HEK293T (cell line): ENCODE results near the gene ZNF578.
"Not testable (repeated sequence)": the region's sequence is repeated elsewhere in the genome, so short reads cannot be mapped to it uniquely, and the experiment has no call there.

Source experiments
- CTCF ChIA-PET: fragments of 350-600 bp; formaldehyde crosslinking; extraction: SDS; loops from one replicate; lab custom pipeline; 2021; ENCODE audit warnings: antibody characterized with exemption, inconsistent platforms; lab: Yijun Ruan, JAX
- POLR2A ChIA-PET: fragments of 350-600 bp; formaldehyde crosslinking; extraction: SDS; loops from one replicate; lab custom pipeline; 2020; ENCODE audit warnings: antibody characterized with exemption, inconsistent platforms; lab: Yijun Ruan, JAX
- DNase-seq: peaks from one replicate; pipeline ENCODE4 v3.0.0; 2012; ENCODE audit warnings: mixed read lengths; ENCODE audit errors: extremely low spot score
- ARNT ChIP-seq: fragments of 450-650 bp; IDR thresholded peaks from 2 replicates; pipeline ENCODE4 v1.6.1; 2017; ENCODE audit warnings: mild to moderate bottlenecking
- BHLHE40 ChIP-seq: fragments of 450-650 bp; IDR thresholded peaks from 2 replicates; pipeline ENCODE4 v1.6.1; 2016; ENCODE audit warnings: mild to moderate bottlenecking, moderate library complexity, borderline replicate concordance
- CTBP1 ChIP-seq: fragments of 450-650 bp; IDR thresholded peaks from 2 replicates; pipeline ENCODE4 v1.6.1; 2016; ENCODE audit warnings: borderline replicate concordance
- ELF4 ChIP-seq: fragments of 450-650 bp; IDR thresholded peaks from 2 replicates; pipeline ENCODE4 v1.6.1; 2017; ENCODE audit warnings: antibody characterized with exemption
- FOXA1 ChIP-seq: fragments of 450-650 bp; IDR thresholded peaks from 2 replicates; pipeline ENCODE4 v1.6.1; 2016; ENCODE audit warnings: mild to moderate bottlenecking
- FOXK2 ChIP-seq: fragments of 450-650 bp; IDR thresholded peaks from 2 replicates; pipeline ENCODE4 v1.6.1; 2016; ENCODE audit warnings: mild to moderate bottlenecking
- FOXM1 ChIP-seq: fragments of 450-650 bp; IDR thresholded peaks from 2 replicates; pipeline ENCODE4 v1.6.1; 2017; ENCODE audit warnings: mild to moderate bottlenecking, borderline replicate concordance
- HDGF ChIP-seq: fragments of 450-650 bp; IDR thresholded peaks from 2 replicates; pipeline ENCODE4 v1.6.1; 2017; ENCODE audit warnings: antibody characterized with exemption, borderline replicate concordance
- L3MBTL2 ChIP-seq: fragments of 450-650 bp; conservative IDR thresholded peaks from 2 replicates; pipeline ENCODE4 v1.6.1; 2016; ENCODE audit warnings: mild to moderate bottlenecking
- LEF1 ChIP-seq: fragments of 450-650 bp; IDR thresholded peaks from 2 replicates; pipeline ENCODE4 v1.6.1; 2017; ENCODE audit warnings: mild to moderate bottlenecking, borderline replicate concordance
- NFRKB ChIP-seq: fragments of 450-650 bp; IDR thresholded peaks from 2 replicates; pipeline ENCODE4 v1.6.1; 2016; ENCODE audit warnings: mild to moderate bottlenecking, moderate library complexity
- PKNOX1 ChIP-seq: fragments of 450-650 bp; IDR thresholded peaks from 2 replicates; pipeline ENCODE4 v1.6.1; 2016
- SP1 ChIP-seq: fragments of 450-650 bp; IDR thresholded peaks from 2 replicates; pipeline ENCODE4 v1.6.1; 2017
- SUZ12 ChIP-seq: fragments of 450-650 bp; IDR thresholded peaks from 2 replicates; pipeline ENCODE4 v1.6.1; 2016; ENCODE audit warnings: mild to moderate bottlenecking
- TARDBP ChIP-seq: fragments of 450-650 bp; IDR thresholded peaks from 2 replicates; pipeline ENCODE4 v1.6.1; 2016
- ZNF384 ChIP-seq: fragments of 450-650 bp; IDR thresholded peaks from 2 replicates; pipeline ENCODE4 v1.6.1; 2016

Gene ZNF578

DNA sequence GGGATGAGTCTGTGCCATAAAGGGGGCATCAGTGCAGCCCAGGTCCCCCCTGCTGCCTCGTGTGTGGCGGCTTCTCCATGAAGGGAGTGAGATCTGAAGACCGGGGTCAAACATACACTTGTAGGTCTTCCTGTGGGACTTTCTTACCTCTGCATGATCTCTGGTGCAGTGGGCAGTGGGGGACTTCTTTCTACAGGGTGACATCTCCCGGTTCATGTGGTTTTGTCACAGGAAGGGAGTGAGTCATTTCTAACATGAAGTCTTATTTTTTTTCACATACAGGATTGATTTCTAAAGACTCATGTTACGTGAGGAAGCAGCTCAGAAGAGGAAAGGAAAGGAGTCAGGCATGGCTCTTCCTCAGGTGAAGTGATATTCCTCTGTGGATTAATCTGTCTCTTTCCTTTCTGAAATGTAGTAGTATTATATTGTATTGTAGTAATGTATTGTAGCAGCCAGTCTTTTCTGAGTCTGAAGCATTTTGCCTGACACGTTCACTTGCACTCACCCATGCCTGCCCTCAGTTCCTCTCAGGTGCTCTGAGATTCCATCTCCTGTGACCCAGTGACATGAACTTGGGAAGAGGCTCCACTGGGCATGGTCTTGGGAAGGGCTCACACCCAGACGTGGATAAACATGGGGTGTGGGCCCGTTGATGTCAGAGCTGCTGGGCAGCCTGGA is 89.8 kb downstream of the ZNF578 start:
- no peak for DNase-seq
- ChIA-PET POLR2A (no interaction called here), CTCF (no interaction called here)
- TF ChIP-seq ELF4 (no peak), SP1 (no peak), SUZ12 (no peak), L3MBTL2 (no peak), LEF1 (no peak), CTBP1 (no peak), ARNT (no peak)

DNA sequence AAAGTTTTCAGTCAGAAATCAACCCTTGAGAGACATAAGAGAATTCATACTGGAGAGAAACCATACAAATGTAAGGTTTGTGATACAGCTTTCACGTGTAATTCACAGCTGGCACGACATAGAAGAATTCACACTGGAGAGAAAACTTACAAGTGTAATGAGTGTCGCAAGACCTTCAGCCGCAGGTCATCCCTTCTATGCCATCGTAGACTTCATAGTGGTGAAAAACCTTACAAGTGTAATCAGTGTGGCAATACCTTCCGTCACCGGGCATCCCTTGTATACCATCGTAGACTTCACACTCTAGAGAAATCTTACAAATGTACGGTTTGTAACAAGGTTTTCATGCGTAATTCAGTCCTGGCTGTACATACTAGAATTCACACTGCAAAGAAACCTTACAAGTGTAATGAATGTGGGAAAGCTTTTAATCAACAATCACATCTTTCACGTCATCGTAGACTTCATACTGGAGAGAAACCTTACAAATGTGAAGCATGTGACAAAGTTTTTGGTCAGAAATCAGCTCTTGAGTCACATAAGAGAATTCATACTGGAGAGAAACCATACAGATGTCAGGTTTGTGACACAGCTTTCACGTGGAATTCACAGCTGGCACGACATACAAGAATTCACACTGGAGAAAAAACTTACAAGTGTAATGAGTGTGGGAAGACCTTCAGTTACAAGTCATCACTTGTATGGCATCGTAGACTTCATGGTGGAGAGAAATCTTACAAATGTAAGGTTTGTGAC is 101.0 kb downstream of the ZNF578 start:
- ChIA-PET POLR2A (no interaction called here), CTCF (no interaction called here)
- DNase-seq = no peak
- TF ChIP-seq TARDBP (no peak), SUZ12 (no peak), NFRKB (no peak), HDGF (no peak), PKNOX1 (no peak), ZNF384 (no peak), SP1 (no peak), FOXA1 (no peak), LEF1 (no peak), BHLHE40 (no peak), L3MBTL2 (no peak), FOXK2 (no peak), FOXM1 (no peak), CTBP1 (no peak), ELF4 (no peak), ARNT (no peak)

DNA sequence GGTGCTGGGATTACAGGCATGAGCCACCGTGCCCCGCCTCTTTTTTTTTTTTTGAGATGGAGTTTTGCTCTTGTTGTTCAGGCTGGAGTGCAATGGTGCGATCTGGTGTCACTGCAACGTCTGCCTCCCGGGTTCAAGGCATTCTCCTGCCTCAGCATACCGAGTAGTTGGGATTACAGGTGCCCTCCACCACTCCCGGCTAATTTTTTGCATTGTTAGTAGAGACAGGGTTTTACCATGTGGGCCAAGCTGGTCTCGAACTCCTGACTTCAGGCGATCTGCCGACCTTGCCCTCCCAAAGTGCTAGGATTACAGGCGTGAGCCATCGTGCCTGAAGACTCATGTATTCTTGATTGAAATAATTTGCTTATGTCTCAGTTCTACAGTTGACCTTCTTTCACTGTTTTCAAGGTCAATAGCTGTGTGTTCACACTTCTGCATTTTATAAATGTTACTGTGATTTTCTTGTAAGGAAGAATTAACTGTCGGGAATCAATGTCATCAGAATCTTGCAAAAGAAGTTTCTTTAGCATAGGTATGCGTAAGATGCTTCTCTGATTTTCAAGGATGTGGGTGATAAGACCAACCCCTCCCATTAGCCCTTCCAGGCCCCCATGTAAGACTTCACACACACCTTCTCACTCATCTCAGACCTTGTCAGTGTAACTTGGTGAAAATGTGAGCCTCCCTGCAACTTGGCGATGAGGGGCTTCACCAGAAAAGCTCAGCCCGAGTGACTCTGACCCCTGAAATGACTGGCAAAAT is 104.1 kb downstream of the ZNF578 start:
- ChIA-PET CTCF (no interaction called here), POLR2A (no interaction called here)
- no peak for TF ChIP-seq FOXK2
- TF ChIP-seq HDGF = no peak
- no peak for TF ChIP-seq ARNT
- TF ChIP-seq SUZ12 = no peak
- TF ChIP-seq BHLHE40 = no peak
- no peak for TF ChIP-seq ZNF384
- no peak for TF ChIP-seq L3MBTL2
- TF ChIP-seq ELF4 = no peak
- TF ChIP-seq NFRKB = no peak
- TF ChIP-seq FOXA1 = no peak
- TF ChIP-seq LEF1 = no peak
- no peak for DNase-seq

DNA sequence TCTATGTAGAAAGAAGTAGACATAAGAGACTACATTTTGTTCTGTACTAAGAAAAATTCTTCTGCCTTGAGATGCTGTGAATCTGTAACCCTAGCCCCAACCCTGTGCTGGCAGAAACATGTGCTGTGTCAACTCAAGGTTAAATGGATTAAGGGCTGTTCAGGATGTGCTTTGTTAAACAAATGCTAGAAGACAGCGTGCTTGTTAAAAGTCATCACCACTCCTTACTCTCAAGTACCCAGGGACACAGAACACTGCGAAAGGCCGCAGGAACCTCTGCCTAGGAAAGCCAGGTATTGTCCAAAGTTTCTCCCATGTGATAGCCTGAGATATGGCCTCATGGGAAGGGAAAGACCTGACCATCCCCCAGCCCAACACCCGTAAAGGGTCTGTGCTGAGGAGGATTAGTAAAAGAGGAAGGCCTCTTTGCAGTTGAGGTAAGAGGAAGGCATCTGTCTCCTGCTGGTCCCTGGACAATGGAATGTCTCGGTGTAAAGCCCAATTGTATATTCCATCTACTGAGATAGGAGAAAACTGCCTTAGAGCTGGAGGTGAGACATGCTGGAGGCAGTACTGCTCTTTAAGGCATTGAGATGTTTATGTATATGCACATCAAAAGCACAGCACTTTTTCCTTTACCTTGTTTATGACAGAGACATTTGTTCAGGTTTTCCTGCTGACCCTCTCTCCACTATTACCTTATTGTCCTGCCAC is 105.5 kb downstream of the ZNF578 start:
- POLR2A ChIA-PET, CTCF ChIA-PET, DNase-seq: not testable (repeated sequence)

- CTCF ChIA-PET, DNase-seq, POLR2A ChIA-PET: not testable (repeated sequence)
Measured at GRCh38 chr19:52561611-52562010, 108.3 kb downstream of the ZNF578 start.
